Nephron (organoid): Measurements from ENCODE around the gene ADCY7.

ENCODE experiments used
- H3K27ac Mint-ChIP-seq, 3 experiments: 2 replicates each; pipeline ENCODE4 v1.8.0; 2020; ENCODE audit warnings: mixed read lengths in 3 of 3, mild to moderate bottlenecking in 2 of 3, moderate library complexity in 1 of 3
- H3K27me3 Mint-ChIP-seq: 2 replicates; pipeline ENCODE4 v1.8.0; 2021; ENCODE audit warnings: low read depth, mild to moderate bottlenecking, moderate library complexity, mixed read lengths
- H3K36me3 Mint-ChIP-seq: 2 replicates; pipeline ENCODE4 v1.8.0; 2020; ENCODE audit warnings: low read depth, mixed read lengths
- H3K4me1 Mint-ChIP-seq: 2 replicates; pipeline ENCODE4 v1.8.0; 2020; ENCODE audit warnings: mixed read lengths
- H3K4me3 Mint-ChIP-seq, 3 experiments: 2 replicates each; pipeline ENCODE4 v1.8.0; 2020; ENCODE audit warnings: mild to moderate bottlenecking in 3 of 3, mixed read lengths in 3 of 3, moderate library complexity in 2 of 3
- H3K9me3 Mint-ChIP-seq: 2 replicates; pipeline ENCODE4 v1.8.0; 2020; ENCODE audit warnings: mixed read lengths
- TF ChIP-seq, protein P1 (sequence below), 3 experiments: fragments of 200-600 bp; sonication (generic); IDR thresholded peaks; one replicate each; pipeline ENCODE4 v1.5.0; 2021; ENCODE audit warnings: antibody characterized with exemption in 3 of 3; ENCODE audit not compliant: unreplicated experiment in 3 of 3

The ADCY7 gene

DNA sequence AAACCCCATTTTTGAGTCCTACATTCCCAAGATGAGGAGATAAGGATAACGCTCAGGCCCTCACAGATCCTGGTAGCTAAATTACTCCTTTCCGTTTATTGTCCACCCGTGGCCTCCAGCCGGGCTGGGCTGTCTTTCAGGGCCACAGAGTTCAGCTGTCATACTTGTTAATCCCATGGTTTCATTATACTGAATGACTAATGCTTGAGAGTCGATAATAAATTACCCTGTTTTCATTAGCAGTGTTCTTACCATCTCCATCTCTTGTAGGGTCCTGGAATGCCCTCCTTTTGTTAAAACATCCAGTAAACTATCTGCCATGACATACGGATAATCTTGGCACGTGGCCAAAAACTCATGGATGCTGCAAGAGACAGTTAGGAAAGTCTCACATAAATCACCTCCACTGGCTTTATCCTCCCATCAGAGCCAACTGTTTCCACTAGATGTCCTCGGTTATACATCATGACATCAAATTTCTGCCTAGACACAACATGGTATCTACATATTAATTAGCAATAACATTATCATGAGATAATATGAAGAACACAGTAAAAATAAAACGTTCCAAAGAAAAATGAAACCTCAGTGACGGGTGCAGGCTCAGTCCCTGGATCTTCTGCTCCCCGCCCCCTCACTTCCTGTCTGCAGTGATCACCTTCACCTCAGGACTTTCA lies 57.1 kb downstream of the ADCY7 start:
- no peaks in the 10 kb centered on the region for H3K27me3 Mint-ChIP-seq
- H3K4me3 Mint-ChIP-seq = no peak overlapping the region
- peak overlapping the region in 2 of 3 experiments; percentile 56 to 57 for H3K27ac Mint-ChIP-seq
- H3K4me1 Mint-ChIP-seq = peaks cover 9% of the 10 kb centered on the region
- H3K36me3 Mint-ChIP-seq = peaks cover 74% of the 10 kb centered on the region
- TF ChIP-seq, protein P1, sequence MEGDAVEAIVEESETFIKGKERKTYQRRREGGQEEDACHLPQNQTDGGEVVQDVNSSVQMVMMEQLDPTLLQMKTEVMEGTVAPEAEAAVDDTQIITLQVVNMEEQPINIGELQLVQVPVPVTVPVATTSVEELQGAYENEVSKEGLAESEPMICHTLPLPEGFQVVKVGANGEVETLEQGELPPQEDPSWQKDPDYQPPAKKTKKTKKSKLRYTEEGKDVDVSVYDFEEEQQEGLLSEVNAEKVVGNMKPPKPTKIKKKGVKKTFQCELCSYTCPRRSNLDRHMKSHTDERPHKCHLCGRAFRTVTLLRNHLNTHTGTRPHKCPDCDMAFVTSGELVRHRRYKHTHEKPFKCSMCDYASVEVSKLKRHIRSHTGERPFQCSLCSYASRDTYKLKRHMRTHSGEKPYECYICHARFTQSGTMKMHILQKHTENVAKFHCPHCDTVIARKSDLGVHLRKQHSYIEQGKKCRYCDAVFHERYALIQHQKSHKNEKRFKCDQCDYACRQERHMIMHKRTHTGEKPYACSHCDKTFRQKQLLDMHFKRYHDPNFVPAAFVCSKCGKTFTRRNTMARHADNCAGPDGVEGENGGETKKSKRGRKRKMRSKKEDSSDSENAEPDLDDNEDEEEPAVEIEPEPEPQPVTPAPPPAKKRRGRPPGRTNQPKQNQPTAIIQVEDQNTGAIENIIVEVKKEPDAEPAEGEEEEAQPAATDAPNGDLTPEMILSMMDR (IDR thresholded peaks at IDR 0.05; ENCODE audit: unreplicated experiment in 3 of 3) = peak in 1 of 3 experiments; percentile 18
- no peaks in the 10 kb centered on the region for H3K9me3 Mint-ChIP-seq

DNA sequence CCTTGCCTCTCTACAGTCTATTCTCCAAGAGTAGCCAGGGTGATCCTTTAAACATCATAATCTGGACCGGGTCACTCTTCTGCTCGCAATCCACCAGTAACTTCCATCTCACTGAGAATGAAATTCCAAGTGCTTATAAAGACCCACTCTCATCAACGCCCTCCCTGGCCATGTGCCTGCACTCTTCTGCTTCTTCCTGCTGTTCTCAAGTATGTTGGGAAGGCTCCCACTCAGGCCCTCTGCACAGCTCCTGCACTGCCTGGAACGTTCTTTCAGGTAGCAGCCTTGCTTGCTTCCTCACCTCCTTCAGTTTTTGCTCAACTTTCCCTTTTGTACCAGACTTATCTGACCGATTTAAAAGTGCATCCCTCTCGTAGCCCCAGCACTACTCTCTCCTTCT lies 58.0 kb downstream of the ADCY7 start:
- Mint-ChIP-seq H3K27ac (no peak overlapping the region), H3K27me3 (no peaks in the 10 kb centered on the region), H3K9me3 (no peaks in the 10 kb centered on the region), H3K36me3 (peaks cover 71% of the 10 kb centered on the region), H3K4me1 (peaks cover 9% of the 10 kb centered on the region), H3K4me3 (no peak overlapping the region)
- TF ChIP-seq, protein P1 (IDR thresholded peaks at IDR 0.05; ENCODE audit: unreplicated experiment in 3 of 3) = no peak

DNA sequence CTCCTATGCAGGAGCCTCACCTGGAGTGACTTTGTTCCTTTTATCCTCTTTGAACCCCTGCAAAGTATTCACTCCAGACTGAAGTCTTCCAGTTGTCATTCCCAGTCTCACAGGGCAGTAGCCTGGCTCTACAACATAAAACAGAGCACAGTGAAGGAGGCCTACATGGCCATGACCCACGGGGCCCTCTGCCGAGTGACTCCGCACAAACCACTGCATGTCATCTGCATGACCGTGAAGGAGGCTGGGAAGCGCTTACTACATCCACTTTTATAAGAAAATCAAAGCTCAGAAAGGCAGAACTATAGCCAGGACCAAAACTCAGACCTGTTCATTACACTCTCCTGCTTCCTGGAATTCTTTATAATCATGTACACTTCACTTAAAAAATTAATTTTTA lies 59.9 kb downstream of the ADCY7 start:
- no peak overlapping the region for H3K27ac Mint-ChIP-seq
- peaks cover 64% of the 10 kb centered on the region for H3K36me3 Mint-ChIP-seq
- H3K27me3 Mint-ChIP-seq = no peaks in the 10 kb centered on the region
- no peak overlapping the region for H3K4me3 Mint-ChIP-seq
- peaks cover 9% of the 10 kb centered on the region for H3K4me1 Mint-ChIP-seq
- TF ChIP-seq, protein P1 (IDR thresholded peaks at IDR 0.05; ENCODE audit: unreplicated experiment in 3 of 3) = no peak
- no peaks in the 10 kb centered on the region for H3K9me3 Mint-ChIP-seq

DNA sequence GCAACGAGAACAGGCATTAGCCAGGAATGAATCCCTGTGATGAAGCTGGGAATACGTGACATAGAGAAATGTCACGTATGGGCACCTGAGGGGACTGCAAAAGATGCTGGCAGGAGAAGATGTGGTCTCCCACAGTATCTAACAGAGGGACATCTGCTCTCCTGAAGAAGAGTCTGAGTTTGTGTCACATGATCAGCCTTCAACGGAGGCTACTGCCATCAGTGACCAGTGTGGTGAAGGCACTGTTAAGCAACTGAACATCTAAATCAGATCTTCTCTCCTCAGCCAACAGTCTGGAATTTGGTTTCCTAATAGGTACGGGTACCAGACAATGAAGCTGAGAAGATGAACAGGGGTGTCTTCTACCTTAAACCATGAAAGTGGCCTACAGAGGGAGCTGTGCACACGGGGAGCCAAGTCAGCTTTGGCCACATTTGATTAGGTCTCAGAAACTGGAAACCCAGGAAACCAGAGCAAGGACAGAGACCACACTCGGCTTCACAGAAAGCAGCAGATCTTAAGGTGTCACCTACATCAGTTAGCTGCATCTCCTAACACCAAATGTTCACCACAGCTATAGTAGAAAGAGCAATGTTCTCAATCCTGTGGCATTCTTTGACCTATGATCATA lies 60.6 kb downstream of the ADCY7 start:
- Mint-ChIP-seq H3K9me3 (no peaks in the 10 kb centered on the region), H3K27me3 (no peaks in the 10 kb centered on the region), H3K27ac (no peak overlapping the region), H3K4me1 (peaks cover 9% of the 10 kb centered on the region), H3K36me3 (peaks cover 65% of the 10 kb centered on the region), H3K4me3 (no peak overlapping the region)
- TF ChIP-seq, protein P1 (IDR thresholded peaks at IDR 0.05; ENCODE audit: unreplicated experiment in 3 of 3) = peak in 2 of 3 experiments; percentile 19 to 36

DNA sequence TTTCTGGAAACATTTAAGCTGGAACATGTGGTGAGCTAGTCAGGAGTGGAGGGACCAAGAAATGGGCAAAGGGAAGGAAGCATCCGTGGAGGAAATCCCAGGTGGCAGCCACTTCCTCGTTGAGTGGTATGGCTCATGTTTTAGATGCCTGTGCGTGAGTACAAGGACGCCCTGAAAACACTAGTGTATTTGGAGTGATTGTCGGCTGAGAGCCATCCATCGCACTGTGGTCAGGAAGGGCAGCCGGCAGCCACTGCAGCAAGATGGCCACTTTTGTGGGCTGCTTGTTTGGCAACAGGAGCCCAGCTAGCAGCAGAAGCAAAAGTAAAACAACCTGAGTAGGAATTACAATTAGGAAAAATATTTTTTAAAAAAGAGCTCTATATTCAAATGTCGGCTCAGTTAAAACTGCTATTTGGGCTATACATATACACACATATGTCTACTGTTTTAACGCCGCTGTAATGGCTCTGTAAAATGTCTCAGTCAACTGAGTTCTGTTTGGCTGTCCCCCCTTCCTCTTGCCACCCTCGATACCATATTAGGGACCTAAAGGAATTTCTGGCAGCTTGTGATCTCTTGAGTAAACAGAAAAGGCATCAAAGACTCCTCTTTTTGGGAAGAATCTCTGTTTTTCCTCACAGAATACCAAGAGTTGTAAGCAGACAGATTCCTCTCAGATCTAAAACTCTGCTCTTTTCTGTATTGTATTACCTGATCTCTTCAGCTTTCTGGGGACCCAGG lies 63.3 kb downstream of the ADCY7 start:
- TF ChIP-seq, protein P1 (IDR thresholded peaks at IDR 0.05; ENCODE audit: unreplicated experiment in 3 of 3) = no peak
- no peaks in the 10 kb centered on the region for H3K9me3 Mint-ChIP-seq
- H3K4me3 Mint-ChIP-seq = no peak overlapping the region
- H3K27me3 Mint-ChIP-seq = no peaks in the 10 kb centered on the region
- peak overlapping the region in 1 of 3 experiments; percentile 19 for H3K27ac Mint-ChIP-seq
- peaks cover 73% of the 10 kb centered on the region for H3K36me3 Mint-ChIP-seq
- peaks cover 1% of the 10 kb centered on the region for H3K4me1 Mint-ChIP-seq
